HEK293 (cell line): ENCODE measurements around the gene CBFB.

ENCODE experiments used
- CTCF ChIA-PET: fragments of 350-600 bp; formaldehyde crosslinking; extraction: SDS; loops from one replicate; lab custom pipeline; 2021; ENCODE audit warnings: antibody characterized with exemption; lab: Yijun Ruan, JAX
- POLR2A ChIA-PET: fragments of 300-600 bp; formaldehyde crosslinking; extraction: SDS; loops from one replicate; lab custom pipeline; 2020; ENCODE audit warnings: antibody characterized with exemption, inconsistent platforms; lab: Yijun Ruan, JAX
- H3K27ac ChIP-seq: fragments of 200-500 bp; sonication (Bioruptor generic); 2 replicates; pipeline ENCODE4 v1.5.1; 2014; ENCODE audit warnings: low read depth, low read length, control low read depth, inconsistent platforms; ENCODE audit errors: extremely low read depth
- H3K36me3 ChIP-seq, 2 experiments: fragments of 200-500 bp in 1 of 2; sonication (Bioruptor generic) in 1 of 2; 1 replicate in 1 of 2; 2 replicates in 1 of 2; pipeline ENCODE4 v1.5.1; 2014 to 2017; ENCODE audit warnings: inconsistent platforms in 2 of 2, low read length in 2 of 2; ENCODE audit not compliant: control insufficient read depth in 2 of 2, insufficient read depth in 1 of 2
- H3K4me1 ChIP-seq: fragments of 200-500 bp; sonication (Bioruptor generic); 2 replicates; pipeline ENCODE4 v1.5.1; 2014; ENCODE audit warnings: mild to moderate bottlenecking, low read length, inconsistent platforms; ENCODE audit not compliant: control insufficient read depth, insufficient read depth
- H3K4me3 ChIP-seq: 2 replicates; pipeline ENCODE4 v1.5.1; 2011; ENCODE audit warnings: low read depth, mild to moderate bottlenecking, control low read depth, low read length, moderate library complexity
- H3K9me3 ChIP-seq: fragments of 200-500 bp; sonication (Bioruptor generic); 2 replicates; pipeline ENCODE4 v1.5.1; 2014; ENCODE audit warnings: low read depth, low read length, inconsistent platforms; ENCODE audit not compliant: control insufficient read depth, insufficient read depth
- EGR2 ChIP-seq: fragments of 450-650 bp; formaldehyde crosslinking; IDR thresholded peaks from 2 replicates; pipeline ENCODE4 v1.5.1; 2016; ENCODE audit warnings: low read depth, missing biosample characterization, missing genetic modification characterization
- HOXD13 ChIP-seq: sonication (generic); formaldehyde crosslinking; IDR thresholded peaks from 2 replicates; pipeline ENCODE4 v1.8.0; 2022; ENCODE audit warnings: missing genetic modification reagents, borderline replicate concordance
- PRDM4 ChIP-seq: fragments of 450-650 bp; formaldehyde crosslinking; IDR thresholded peaks from 2 replicates; pipeline ENCODE4 v1.5.1; 2017; ENCODE audit warnings: missing biosample characterization, missing genetic modification characterization
- SP3 ChIP-seq: fragments of 450-650 bp; formaldehyde crosslinking; IDR thresholded peaks from 2 replicates; pipeline ENCODE4 v1.5.1; 2016; ENCODE audit warnings: missing biosample characterization, missing genetic modification characterization
- YY2 ChIP-seq: fragments of 450-650 bp; formaldehyde crosslinking; IDR thresholded peaks from 2 replicates; pipeline ENCODE4 v1.5.1; 2016; ENCODE audit warnings: missing biosample characterization, missing genetic modification characterization
- ZFP37 ChIP-seq: fragments of 450-650 bp; formaldehyde crosslinking; IDR thresholded peaks from 2 replicates; pipeline ENCODE4 v1.5.1; 2016; ENCODE audit warnings: missing biosample characterization, missing genetic modification characterization
- ZIC2 ChIP-seq: fragments of 450-650 bp; formaldehyde crosslinking; IDR thresholded peaks from 2 replicates; pipeline ENCODE4 v1.5.1; 2016; ENCODE audit warnings: missing biosample characterization, missing genetic modification characterization
- ZNF146 ChIP-seq: fragments of 450-650 bp; formaldehyde crosslinking; IDR thresholded peaks from 2 replicates; pipeline ENCODE4 v1.5.1; 2016; ENCODE audit warnings: missing biosample characterization, missing genetic modification characterization
- ZNF292 ChIP-seq: fragments of 450-650 bp; formaldehyde crosslinking; IDR thresholded peaks from 2 replicates; pipeline ENCODE4 v1.5.1; 2016; ENCODE audit warnings: low read depth, missing biosample characterization, missing genetic modification characterization, borderline replicate concordance
- ZNF398 ChIP-seq: fragments of 450-650 bp; formaldehyde crosslinking; IDR thresholded peaks from 2 replicates; pipeline ENCODE4 v1.5.1; 2017; ENCODE audit warnings: missing biosample characterization, missing genetic modification characterization
- ZNF423 ChIP-seq: fragments of 450-650 bp; formaldehyde crosslinking; IDR thresholded peaks from 2 replicates; pipeline ENCODE4 v1.5.1; 2016; ENCODE audit warnings: missing biosample characterization, missing genetic modification characterization
- ZNF449 ChIP-seq: fragments of 450-650 bp; formaldehyde crosslinking; IDR thresholded peaks from 2 replicates; pipeline ENCODE4 v1.5.1; 2017; ENCODE audit warnings: missing biosample characterization, mild to moderate bottlenecking, missing genetic modification characterization, moderate library complexity
- ZNF521 ChIP-seq: fragments of 450-650 bp; formaldehyde crosslinking; IDR thresholded peaks from 2 replicates; pipeline ENCODE4 v1.5.1; 2017; ENCODE audit warnings: missing biosample characterization, mild to moderate bottlenecking, missing genetic modification characterization
- ZNF645 ChIP-seq: fragments of 450-650 bp; formaldehyde crosslinking; IDR thresholded peaks from 2 replicates; pipeline ENCODE4; 2016; ENCODE audit warnings: missing biosample characterization, missing genetic modification characterization
- ZNF704 ChIP-seq: fragments of 450-650 bp; formaldehyde crosslinking; IDR thresholded peaks from 2 replicates; pipeline ENCODE4 v1.5.1; 2016; ENCODE audit warnings: missing biosample characterization, missing genetic modification characterization

CBFB gene

GRCh38 chr16:67015313-67015731 is 13.6 kb upstream of the CBFB start:
- Histone ChIP-seq H3K27ac (no peak overlapping the region), H3K4me3 (no peak overlapping the region), H3K4me1 (no peaks in the 10 kb centered on the region; the same call in 1 of the 2 replicates), H3K36me3 (no peaks in the 10 kb centered on the region), H3K9me3 (no peaks in the 10 kb centered on the region)
- ChIA-PET CTCF (interaction anchor here (0.9 to 13.3 kb wide), 5 partner anchors 11 to 175 kb away, joined by 5 to 155 read pairs (median 14); partner anchors contain the start of gene EXOC3L1), POLR2A (no interaction called here)
- TF ChIP-seq ZNF292: no peak
- TF ChIP-seq ZFP37 (tag by site-specific recombination): no peak
- no peak for TF ChIP-seq ZNF521 (tag by site-specific recombination)
- no peak for TF ChIP-seq ZNF423 (tag by site-specific recombination)
- TF ChIP-seq SP3 (tag by site-specific recombination): no peak
- TF ChIP-seq YY2: no peak
- no peak for TF ChIP-seq ZNF645 (tag by site-specific recombination)
- TF ChIP-seq PRDM4 (tag by site-specific recombination): no peak
- TF ChIP-seq, all 188 proteins: peak for 0

- H3K4me1 ChIP-seq: no peaks in the 10 kb centered on the region; the same call in 1 of the 2 replicates
- no peaks in the 10 kb centered on the region for H3K36me3 ChIP-seq
- no peak overlapping the region for H3K27ac ChIP-seq
- H3K9me3 ChIP-seq: no peaks in the 10 kb centered on the region
- peak; percentile 39 for TF ChIP-seq ZNF398 (tag by site-specific recombination)
- peak; percentile 23; the same call in 1 of the 2 replicates for TF ChIP-seq EGR2 (tag by site-specific recombination)
- TF ChIP-seq ZIC2 (tag by site-specific recombination): peak; percentile 42; the same call in 1 of the 2 replicates
- no peak for TF ChIP-seq ZNF704 (tag by site-specific recombination)
- TF ChIP-seq HOXD13 (CRISPR knock-in tag): no peak
- TF ChIP-seq ZNF449 (tag by site-specific recombination): no peak
- no peak for TF ChIP-seq ZNF146 (tag by site-specific recombination)
- TF ChIP-seq, all 188 proteins: peak for 3
- ChIA-PET POLR2A (no interaction called here), CTCF (interaction anchor here (0.7 to 13.3 kb wide), 9 partner anchors 10 to 174 kb away, joined by 5 to 155 read pairs (median 14); partner anchors contain the start of gene EXOC3L1)
- no peak overlapping the region for H3K4me3 ChIP-seq
These were observed 12.8 kb upstream of the CBFB start for GRCh38 chr16:67016143-67016542.
